HG02678 (cell line): ENCODE data around the gene CDC42BPA.
"Not testable (repeated sequence)": the region's sequence is repeated elsewhere in the genome, so short reads cannot be mapped to it uniquely, and the experiment has no call there.

Experiments used
- ATAC-seq: cut with Tn5 transposase; IDR thresholded peaks from one replicate; pipeline ENCODE4 v1.9.1; 2021; ENCODE audit warnings: mild to moderate bottlenecking, moderate library complexity; ENCODE audit not compliant: unreplicated experiment

Gene CDC42BPA

DNA sequence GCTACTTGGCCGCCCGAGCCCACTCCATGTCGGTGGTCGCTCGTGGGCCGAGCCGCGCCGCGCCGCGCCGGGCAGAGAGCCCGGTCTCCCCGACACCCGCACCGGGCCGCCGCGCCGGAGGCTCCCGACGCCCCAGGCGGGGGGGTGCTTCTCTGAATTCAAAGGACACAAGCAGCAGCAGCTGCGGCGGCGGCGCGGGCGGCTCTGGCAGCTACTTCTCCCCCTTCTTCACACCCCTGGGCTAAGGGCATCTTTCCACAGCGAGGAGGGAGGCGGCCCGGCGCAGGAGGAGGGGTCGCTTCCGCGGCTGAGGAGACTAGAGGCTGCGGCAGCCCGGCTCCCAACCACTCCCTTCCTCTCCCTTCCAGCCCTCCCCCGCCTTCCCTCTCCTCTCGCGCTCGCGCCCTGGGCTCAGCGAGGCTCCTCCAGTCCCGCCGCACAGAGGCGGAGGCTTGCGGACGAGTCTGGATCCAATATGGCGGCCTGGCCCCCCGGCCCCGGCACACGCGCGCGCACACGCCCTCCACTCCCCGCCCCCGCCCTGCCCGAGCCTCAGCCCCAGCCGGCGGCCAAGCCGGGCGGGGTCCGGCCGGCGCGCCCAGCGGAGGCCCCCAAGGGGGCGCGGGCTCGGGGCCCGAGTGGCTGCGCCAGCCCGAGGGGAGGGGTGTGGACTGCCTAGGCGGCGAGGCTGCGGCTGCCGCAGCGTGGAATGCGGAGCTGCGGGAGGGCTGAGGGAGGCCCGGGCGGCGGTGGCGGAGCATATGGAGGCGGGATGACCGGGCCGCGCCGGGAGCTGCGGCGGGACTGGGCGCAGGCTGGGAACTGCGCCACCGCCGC, at the start of gene CDC42BPA:
Gene CDC42BPA, minus strand, starts transcription at position 477 of the 837 bp plus-strand sequence. CDS start 1,310 bp downstream, outside the sequence.
- peak; percentile 50 for ATAC-seq

DNA sequence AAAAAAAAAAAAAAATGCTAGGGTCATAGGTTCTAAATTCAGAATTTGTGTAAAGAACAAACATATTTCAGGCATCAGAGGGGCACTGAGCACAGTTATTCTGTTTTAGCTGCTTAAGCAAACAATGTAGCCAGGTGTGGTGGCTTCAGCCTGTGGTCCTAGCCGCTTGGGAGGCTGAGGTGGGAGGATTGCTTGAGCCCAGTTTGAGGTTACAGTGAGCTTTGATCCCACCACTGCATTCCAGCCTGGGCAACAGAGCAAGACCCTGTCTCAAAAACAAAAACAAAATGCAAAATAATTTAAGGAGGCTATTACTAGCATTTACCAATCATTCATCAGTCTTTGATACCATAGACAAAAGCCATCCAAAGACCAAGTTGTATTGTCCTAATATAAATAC, 49.7 kb upstream of the CDC42BPA start:
- no peak for ATAC-seq

GRCh38 chr1:227365473-227366431, 47.5 kb upstream of the CDC42BPA start:
- ATAC-seq = no peak

GRCh38 chr1:227364657-227365056, 46.4 kb upstream of the CDC42BPA start:
- ATAC-seq = no peak

DNA sequence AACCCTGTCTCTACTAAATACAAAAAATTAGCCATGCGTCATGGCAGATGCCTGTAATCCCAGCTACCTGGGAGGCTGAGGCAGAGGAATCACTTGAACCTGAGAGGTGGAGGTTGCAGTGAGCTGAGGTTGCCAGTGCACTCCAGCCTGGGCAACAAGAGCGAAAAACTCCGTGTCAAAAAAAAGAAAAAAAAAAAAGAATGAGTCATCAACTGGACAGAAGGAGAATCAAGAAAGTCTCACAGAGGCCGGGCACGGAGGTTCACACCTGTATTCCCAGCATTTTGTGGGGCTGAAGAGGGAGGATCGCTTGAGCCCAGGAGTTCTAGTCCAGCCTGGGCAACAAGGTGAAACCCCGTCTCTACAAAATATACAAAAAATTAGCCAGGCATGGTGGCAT, 45.5 kb upstream of the CDC42BPA start:
- ATAC-seq = no peak

GRCh38 chr1:227362039-227362438, 43.7 kb upstream of the CDC42BPA start:
- ATAC-seq = no peak

GRCh38 chr1:227357927-227358302, 39.6 kb upstream of the CDC42BPA start:
- no peak for ATAC-seq

- ATAC-seq = no peak
Measured at GRCh38 chr1:227357171-227357926, 39.1 kb upstream of the CDC42BPA start.

DNA sequence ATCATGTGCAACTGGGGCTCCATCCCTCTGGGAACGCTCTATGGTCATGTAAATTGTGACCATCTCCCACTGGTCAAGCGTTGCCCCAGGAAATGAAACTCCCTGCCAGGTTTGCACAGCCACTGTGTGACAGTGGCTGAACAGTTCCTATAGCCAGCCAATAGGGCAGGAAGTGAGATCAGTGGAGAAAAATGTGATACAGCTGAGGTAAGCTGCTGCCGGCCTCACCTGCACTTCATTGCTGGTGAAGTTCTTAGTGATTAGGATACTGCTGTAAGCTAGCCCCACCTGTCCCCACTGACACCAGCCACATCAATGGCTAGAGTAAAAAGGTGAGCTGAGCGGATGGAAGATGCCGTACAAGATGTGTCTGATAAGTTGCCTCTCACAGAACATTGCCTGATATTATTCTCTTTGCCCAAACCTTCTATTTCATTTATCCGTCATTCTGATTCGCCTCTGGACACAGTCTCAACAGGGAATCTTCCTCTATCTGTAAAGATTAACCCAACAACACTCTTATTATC, 38.4 kb upstream of the CDC42BPA start:
- ATAC-seq = no peak

- ATAC-seq = no peak
Measured at GRCh38 chr1:227355542-227356245, 37.4 kb upstream of the CDC42BPA start.

DNA sequence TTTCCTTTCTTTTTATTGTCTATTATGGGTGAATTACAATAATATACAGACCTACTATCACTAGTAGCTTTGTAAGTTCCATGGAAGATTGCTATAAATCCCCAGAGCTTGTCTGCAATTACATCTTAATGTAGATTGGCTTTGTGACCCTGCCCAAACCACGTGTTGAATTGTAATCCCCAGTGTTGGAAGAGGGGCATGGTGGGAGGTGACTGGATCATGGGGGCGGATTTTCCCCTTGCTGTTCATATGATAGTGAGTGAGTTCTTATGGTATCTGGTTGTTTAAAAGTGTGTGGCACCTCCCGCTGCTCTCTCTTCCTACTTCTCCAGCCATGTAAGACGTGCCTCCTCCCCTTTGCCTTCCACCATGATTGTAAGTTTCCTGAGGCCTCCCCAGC, 34.9 kb upstream of the CDC42BPA start:
- ATAC-seq = no peak

- ATAC-seq = not testable (repeated sequence)
Measured at GRCh38 chr1:227352164-227352563, 33.9 kb upstream of the CDC42BPA start.

GRCh38 chr1:227351443-227351842, 33.2 kb upstream of the CDC42BPA start:
- no peak for ATAC-seq

DNA sequence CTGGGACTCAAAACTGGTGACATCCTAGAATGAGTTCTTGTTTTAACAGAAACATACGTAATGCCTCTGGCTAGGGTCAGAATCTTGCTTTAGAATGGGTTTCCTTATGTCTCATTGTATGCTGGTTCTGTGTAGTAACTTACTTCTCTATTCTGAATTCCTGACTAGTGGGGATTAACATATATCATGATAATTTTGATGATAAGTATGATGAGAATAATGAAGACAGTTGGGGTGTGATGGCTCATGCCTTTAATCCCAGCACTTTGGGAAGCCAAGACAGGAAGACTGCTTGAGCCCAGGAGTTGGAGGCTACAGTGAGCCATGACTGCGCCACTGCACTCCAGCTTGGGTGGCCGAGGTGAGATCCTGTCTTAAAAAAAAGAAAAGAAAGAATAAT, 31.7 kb upstream of the CDC42BPA start:
- no peak for ATAC-seq

DNA sequence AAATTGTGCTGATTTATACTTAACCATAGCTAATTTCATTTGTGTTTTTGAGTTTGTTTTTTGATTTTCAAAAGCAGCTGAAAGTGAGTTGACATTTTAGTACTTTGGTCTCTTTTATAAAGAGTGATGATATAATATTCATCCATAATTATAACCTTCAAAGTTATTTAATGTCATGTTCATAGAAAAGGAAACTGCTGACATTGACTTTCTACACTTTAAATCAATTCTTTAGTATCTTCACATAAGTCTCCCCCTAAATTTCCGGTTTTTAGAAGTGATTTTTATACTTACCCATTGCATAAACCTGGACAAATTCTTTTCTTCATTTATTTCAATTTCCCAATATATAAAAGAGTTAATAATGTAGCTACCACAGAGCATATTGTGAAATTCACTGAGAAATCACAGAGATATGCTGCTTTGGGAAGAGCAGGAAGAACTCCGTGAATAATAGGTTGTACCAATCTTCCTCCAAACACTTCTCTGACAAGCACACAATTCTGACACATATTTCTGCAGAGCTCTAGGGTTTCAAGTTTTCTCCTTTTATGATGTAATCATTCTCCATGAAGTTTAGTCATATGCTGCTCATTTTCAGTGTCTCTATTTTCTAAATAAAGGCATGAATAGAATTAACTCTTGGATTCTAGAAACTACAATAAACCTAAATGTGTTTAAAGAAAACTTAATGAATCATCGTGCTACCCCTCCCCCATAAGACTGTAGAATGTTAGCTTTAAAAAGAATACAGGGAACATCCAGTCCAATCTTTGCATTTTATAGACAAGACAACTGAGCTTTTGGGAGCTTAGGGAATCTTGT, 25.6 kb upstream of the CDC42BPA start:
- no peak for ATAC-seq

GRCh38 chr1:227343206-227343605, 24.9 kb upstream of the CDC42BPA start:
- ATAC-seq = no peak

GRCh38 chr1:227342075-227342829, 24.0 kb upstream of the CDC42BPA start:
- ATAC-seq = no peak

- not testable (repeated sequence) for ATAC-seq
Measured at GRCh38 chr1:227336136-227336535, 17.8 kb upstream of the CDC42BPA start.
